Measurements from ENCODE around the gene RPL35.
"Not testable (repeated sequence)": the region's sequence is repeated elsewhere in the genome, so short reads cannot be mapped to it uniquely, and the experiment has no call there.

The RPL35 gene

GRCh38 chr9:124849801-124850200 lies 12.0 kb downstream of the RPL35 start:
- no peak for DNase-seq

DNA sequence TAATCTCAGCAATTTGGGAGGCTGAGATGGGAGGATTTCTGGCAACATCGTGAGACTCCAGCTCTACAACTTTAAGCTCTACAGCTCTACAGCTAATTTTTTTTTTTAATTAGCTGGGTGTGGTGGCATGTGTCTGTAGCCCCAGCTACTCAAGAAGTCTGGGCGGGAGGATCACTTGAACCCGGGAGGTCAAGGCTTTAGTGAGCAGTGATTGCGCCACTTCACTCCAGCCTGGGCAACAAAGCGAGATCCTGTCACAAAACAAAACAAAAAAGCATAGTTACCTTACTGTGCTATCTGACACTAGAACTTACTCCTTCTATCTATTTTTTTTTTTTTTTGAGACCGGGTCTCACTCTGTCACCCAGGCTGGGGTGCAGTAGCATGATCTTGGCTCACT lies 14.8 kb downstream of the RPL35 start:
- no peak for DNase-seq

DNA sequence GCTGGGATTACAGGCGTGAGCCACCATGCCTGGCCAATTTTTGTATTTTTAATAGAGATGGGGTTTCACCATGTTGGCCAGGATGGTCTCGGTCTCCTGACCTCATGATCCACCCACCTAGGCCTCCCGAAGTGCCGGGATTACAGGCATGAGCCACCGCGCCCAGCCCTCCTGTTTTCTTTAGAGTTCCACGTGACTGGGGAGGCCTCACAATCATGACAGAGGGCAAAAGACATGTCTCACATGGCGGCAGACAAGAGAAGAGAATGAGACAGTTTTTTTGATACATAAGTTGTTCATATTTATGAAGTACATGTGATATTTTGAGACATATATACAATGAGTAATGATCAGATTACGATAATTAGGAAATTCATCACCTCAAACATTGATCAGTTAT lies 15.3 kb downstream of the RPL35 start:
- not testable (repeated sequence) for DNase-seq

GRCh38 chr9:124844291-124844690 lies 17.5 kb downstream of the RPL35 start:
- DNase-seq, result no peak

GRCh38 chr9:124843456-124844034 lies 18.2 kb downstream of the RPL35 start:
- no peak for DNase-seq

- DNase-seq, result no peak
These were observed 20.5 kb downstream of the RPL35 start for GRCh38 chr9:124841075-124841821.

GRCh38 chr9:124840300-124840833 lies 21.4 kb downstream of the RPL35 start:
- no peak for DNase-seq

GRCh38 chr9:124839612-124840299 lies 22.0 kb downstream of the RPL35 start:
- DNase-seq, result peak; percentile 72

GRCh38 chr9:124838567-124839275 lies 23.0 kb downstream of the RPL35 start:
- DNase-seq, result not testable (repeated sequence)

GRCh38 chr9:124838132-124838531 lies 23.6 kb downstream of the RPL35 start:
- DNase-seq, result not testable (repeated sequence)

DNA sequence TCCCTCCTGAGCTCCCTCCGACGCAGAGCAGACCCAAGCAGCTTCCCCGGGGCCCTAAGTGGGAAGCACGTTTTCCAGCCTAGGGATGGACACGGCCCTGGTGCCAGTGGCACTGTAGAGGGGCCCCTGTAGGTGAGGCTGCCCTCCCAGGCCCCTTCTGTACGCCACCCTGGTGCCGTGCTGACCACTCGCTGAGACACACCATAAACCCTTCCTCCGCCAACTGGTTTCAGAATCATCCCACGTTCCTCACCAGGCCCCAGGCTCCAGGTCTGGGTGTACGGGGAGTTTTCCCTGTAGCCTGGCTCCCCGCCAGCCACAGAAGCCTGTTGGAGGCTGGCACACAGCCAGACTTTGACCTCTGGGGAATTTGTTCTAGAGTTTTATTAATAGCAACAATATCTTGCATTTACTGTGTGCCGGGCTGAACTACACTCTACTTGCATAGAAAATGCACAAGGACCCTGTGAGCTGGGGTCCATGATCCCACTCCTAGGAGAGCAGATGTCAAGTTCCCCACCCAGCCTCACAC lies 26.7 kb downstream of the RPL35 start:
- peak; percentile 88 for DNase-seq

GRCh38 chr9:124834591-124834990 lies 27.2 kb downstream of the RPL35 start:
- DNase-seq, result no peak

- DNase-seq, result no peak
These were observed 30.0 kb downstream of the RPL35 start for GRCh38 chr9:124831642-124832364.

GRCh38 chr9:124830593-124830992 lies 31.2 kb downstream of the RPL35 start:
- no peak for DNase-seq

- no peak for DNase-seq
These were observed 32.5 kb downstream of the RPL35 start for GRCh38 chr9:124829334-124829669.

- no peak for DNase-seq
These were observed 33.0 kb downstream of the RPL35 start for GRCh38 chr9:124828489-124829333.

GRCh38 chr9:124820698-124821623 lies 40.8 kb downstream of the RPL35 start:
- no peak for DNase-seq

- DNase-seq, result no peak
These were observed 43.1 kb downstream of the RPL35 start for GRCh38 chr9:124818431-124819281.

- DNase-seq, result no peak
These were observed 46.2 kb downstream of the RPL35 start for GRCh38 chr9:124815601-124816000.
